ENCODE data around the gene QKI. TPM values are rescaled to one million over a fixed set of nuclear protein-coding genes. Genes with fewer than 3 reads are reported as not detected.
A peak's percentile ranks its signal among the peaks of the same experiment; 100 is the strongest.
"Not testable (repeated sequence)": the region's sequence is repeated elsewhere in the genome, so short reads cannot be mapped to it uniquely, and the experiment has no call there.

The QKI gene
- total RNA-seq, 1 experiment from 2014 or later = 122 TPM

GRCh38 chr6:163413345-163414116, 987 bp upstream of the QKI start:
- peak; percentile 87 for DNase-seq (ENCODE audit: low read depth)

DNA sequence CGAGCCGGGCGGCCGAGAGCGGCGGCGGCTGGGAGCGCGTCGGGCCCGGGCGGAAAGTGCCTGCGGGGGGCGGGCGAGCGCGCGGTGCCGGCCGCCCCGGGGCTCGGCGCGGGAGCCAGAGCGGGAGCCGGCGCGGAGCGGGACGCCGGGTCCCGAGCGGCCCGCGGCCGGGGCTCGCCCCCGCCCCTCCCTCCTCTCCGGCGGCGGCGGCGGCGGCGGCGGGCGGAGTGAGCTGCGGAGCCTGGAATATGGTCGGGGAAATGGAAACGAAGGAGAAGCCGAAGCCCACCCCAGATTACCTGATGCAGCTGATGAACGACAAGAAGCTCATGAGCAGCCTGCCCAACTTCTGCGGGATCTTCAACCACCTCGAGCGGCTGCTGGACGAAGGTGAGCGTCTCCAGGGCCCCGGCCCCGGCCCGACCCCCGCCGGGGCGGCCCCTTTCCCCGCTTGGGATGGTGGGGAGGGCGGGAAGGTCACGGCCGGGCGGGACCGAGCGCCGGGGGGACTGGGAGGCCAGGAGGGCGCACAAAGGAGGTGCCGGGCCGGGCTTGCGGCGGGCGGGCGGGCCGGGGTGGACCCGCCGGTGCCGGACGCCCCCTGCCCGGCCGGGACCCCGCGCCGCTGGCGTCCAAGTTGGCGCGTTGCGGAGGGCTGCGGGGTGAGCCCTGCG, 565 bp downstream of the QKI start:
- DNase-seq (ENCODE audit: low read depth) = no peak

GRCh38 chr6:163415620-163416556, 1.4 kb downstream of the QKI start:
- peak; percentile 58 for DNase-seq (ENCODE audit: low read depth)

GRCh38 chr6:163416557-163417253, 2.2 kb downstream of the QKI start:
- DNase-seq (ENCODE audit: low read depth) = peak; percentile 87

DNA sequence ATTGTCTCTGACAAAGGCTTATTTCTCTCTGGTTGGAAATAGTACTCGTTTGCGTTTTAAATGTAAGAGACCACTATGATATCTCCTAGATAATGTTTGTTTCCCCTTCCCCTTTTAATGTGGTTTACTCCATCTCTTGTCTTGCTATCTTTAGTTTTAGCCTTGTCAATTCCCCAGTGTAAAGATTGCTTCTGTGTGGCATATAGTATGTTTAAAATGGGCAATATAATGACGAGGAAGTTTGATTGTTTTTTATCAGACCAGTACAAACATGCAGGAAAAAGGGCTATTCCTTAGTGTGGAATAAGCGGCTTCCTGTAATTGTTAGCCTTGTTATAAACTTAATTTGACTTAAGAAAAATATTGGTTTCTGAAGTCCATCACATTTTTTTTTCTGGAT, 3.1 kb downstream of the QKI start:
- no peak for DNase-seq (ENCODE audit: low read depth)

- peak; percentile 23 for DNase-seq (ENCODE audit: low read depth)
Observed at GRCh38 chr6:163418311-163419029, 4.0 kb downstream of the QKI start.

- peak; percentile 41 for DNase-seq (ENCODE audit: low read depth)
Observed at GRCh38 chr6:163419413-163420288, 5.1 kb downstream of the QKI start.

DNA sequence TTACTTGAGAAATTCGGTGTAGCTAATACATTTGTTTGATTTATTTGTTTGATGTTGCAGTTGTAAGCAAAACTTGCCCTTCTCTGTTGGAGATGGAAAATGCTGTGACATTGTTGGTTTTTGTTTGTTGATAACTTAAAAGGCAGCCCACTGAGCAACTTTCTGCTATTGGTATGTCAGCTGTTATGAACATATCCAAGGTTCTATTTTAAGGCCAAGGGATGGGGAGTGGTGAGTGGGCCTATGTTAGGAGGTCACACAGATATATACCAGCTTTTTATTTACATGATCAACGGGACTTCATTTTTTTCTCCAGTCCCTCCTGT, 5.7 kb downstream of the QKI start:
- peak; percentile 63 for DNase-seq (ENCODE audit: low read depth)

GRCh38 chr6:163422550-163422949, 8.0 kb downstream of the QKI start:
- DNase-seq (ENCODE audit: low read depth) = no peak

GRCh38 chr6:163423696-163424095, 9.2 kb downstream of the QKI start:
- DNase-seq (ENCODE audit: low read depth) = no peak

- peak; percentile 79 for DNase-seq (ENCODE audit: low read depth)
Observed at GRCh38 chr6:163427498-163428254, 13.2 kb downstream of the QKI start.

- DNase-seq (ENCODE audit: low read depth) = no peak
Observed at GRCh38 chr6:163428373-163428772, 13.9 kb downstream of the QKI start.

DNA sequence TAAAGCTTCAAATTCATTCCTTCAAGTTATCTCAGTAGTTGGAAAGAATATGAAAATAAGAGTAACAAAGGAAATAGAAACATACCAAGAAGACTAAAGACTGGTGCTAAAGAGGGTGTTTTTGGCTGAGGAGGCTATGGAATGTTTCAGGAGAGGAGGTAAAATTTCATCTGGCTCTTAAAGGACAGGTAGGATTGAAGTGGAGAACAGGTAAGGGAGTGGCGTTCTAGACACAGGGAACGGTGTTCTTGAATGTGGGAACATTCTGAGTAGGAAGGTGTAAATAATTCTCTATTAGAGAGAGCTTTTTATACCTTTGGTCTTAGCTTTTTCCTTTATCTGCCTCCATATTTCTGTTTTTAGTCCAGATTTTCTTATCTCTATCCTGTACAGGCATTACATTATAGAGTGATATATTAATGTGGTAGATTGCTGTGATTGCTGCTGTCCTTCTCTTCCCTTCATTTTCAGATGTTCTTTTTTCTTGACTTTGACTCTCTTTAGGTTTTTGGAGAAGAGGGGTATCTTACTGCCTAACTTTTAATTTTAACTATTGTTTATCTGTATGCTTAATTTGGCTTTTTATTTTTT, 15.4 kb downstream of the QKI start:
- no peak for DNase-seq (ENCODE audit: low read depth)

DNA sequence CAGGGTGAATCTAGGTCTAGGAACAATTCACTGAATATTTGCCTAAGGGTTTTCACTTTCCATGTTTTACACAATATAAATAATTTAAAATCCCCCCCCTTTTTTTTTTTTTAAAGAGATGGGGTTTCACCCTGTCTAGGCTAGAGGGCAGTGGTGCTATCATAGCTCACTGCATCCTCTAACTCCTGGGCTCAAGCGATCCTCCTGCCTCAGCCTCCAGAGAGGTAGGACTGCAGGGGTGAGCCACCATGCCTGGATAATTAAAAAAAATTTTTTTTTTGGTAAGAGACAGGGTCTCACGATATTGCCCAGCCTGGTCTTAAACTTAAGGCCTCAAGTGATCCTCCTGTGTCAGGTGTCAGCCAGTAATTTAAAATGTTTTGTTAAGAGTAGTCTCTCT, 17.8 kb downstream of the QKI start:
- no peak for DNase-seq (ENCODE audit: low read depth)

GRCh38 chr6:163433486-163433885, 19.0 kb downstream of the QKI start:
- not testable (repeated sequence) for DNase-seq (ENCODE audit: low read depth)

DNA sequence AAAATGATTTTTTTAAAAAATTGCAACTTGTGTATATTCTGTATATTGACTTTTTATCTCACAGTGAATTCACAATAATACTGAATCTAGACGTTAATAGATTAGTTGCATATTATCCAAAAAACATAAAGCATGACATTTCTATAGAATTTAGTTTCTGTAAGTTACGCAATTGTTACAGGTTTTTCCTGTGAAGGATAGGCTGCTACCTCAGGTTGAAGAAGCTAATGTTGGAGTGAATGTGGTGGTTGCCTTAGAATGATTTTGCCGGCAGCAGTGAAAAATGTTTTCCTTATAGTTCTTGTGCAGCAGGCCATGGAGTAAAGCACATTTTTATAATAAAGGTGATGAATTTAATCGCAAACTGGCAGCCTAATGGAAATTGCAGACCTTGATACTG, 20.5 kb downstream of the QKI start:
- no peak for DNase-seq (ENCODE audit: low read depth)

- no peak for DNase-seq (ENCODE audit: low read depth)
Observed at GRCh38 chr6:163436843-163437242, 22.3 kb downstream of the QKI start.

DNA sequence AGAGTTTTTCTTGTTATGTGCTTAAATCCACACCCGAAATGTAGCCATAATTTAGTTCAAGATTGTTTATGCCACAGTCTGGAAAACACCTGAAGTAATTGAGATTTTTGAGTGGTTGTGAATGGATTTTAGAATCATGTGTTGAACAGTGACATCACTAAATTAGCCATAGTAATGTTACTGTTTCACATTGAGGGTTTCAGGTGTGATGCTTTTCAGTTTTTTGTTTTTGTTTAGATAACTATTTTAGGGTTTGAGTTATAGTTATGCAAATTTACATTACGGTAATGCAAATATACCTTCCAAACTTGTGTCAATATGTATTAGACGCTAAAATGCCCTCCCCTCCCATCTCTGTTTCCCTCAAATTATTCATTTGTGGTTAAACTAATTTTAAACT, 22.9 kb downstream of the QKI start:
- DNase-seq (ENCODE audit: low read depth) = no peak
